Measurements from ENCODE around the gene ZBTB7C.

Gene ZBTB7C

GRCh38 chr18:48098538-48098937 lies 310.6 kb downstream of the ZBTB7C start:
- Histone ChIP-seq H3F3A (ENCODE audit: insufficient read depth) (no peaks in the 10 kb centered on the region), H3K4me3 (ENCODE audit: insufficient read depth, low read length, poor library complexity, severe bottlenecking) (no peak overlapping the region), H2AFZ (ENCODE audit: low read depth, low read length, severe bottlenecking) (no peak overlapping the region), H3K9ac (ENCODE audit: low read length) (no peak overlapping the region), H3K79me2 (ENCODE audit: insufficient read depth, low read length) (no peaks in the 10 kb centered on the region), H4K20me1 (ENCODE audit: low read depth, low read length) (no peaks in the 10 kb centered on the region), H3K9me3 (ENCODE audit: insufficient read depth, low read length) (no peaks in the 10 kb centered on the region), H3K36me3 (ENCODE audit: low read length) (no peaks in the 10 kb centered on the region), H3K4me2 (ENCODE audit: low read depth, low read length, poor library complexity, severe bottlenecking) (no peak overlapping the region), H3K27ac (ENCODE audit: low read depth, low read length) (no peak overlapping the region), H3K27me3 (ENCODE audit: low read length) (no peaks in the 10 kb centered on the region), H3K9me2 (replicated peaks; ENCODE audit: insufficient read depth, low read length) (no peaks in the 10 kb centered on the region)
- TF ChIP-seq CTCF (IDR thresholded peaks at IDR 0.05; ENCODE audit: insufficient read depth, low read length, poor library complexity, severe bottlenecking) (no peak), EZH2phosphoT487 (conservative IDR thresholded peaks at IDR 0.05; ENCODE audit: low read length) (no peak)

- H4K20me1 ChIP-seq (ENCODE audit: low read depth, low read length) = no peaks in the 10 kb centered on the region
- H3K27ac ChIP-seq (ENCODE audit: low read depth, low read length) = no peak overlapping the region
Measured at GRCh38 chr18:48098007-48098406, 311.2 kb downstream of the ZBTB7C start.

GRCh38 chr18:48095726-48096125 lies 313.5 kb downstream of the ZBTB7C start:
- H3K27me3 ChIP-seq (ENCODE audit: low read length) = no peaks in the 10 kb centered on the region
- H3K36me3 ChIP-seq (ENCODE audit: low read length) = no peaks in the 10 kb centered on the region

More at GRCh38 chr18:48098007-48098406, 311.2 kb downstream of the ZBTB7C start:
- Histone ChIP-seq H3F3A (ENCODE audit: insufficient read depth) (no peaks in the 10 kb centered on the region), H3K9me3 (ENCODE audit: insufficient read depth, low read length) (no peaks in the 10 kb centered on the region), H3K27me3 (ENCODE audit: low read length) (no peaks in the 10 kb centered on the region), H3K9ac (ENCODE audit: low read length) (no peak overlapping the region), H3K79me2 (ENCODE audit: insufficient read depth, low read length) (no peaks in the 10 kb centered on the region), H3K4me2 (ENCODE audit: low read depth, low read length, poor library complexity, severe bottlenecking) (no peak overlapping the region), H3K36me3 (ENCODE audit: low read length) (no peaks in the 10 kb centered on the region), H3K9me2 (replicated peaks; ENCODE audit: insufficient read depth, low read length) (no peaks in the 10 kb centered on the region), H3K4me3 (ENCODE audit: insufficient read depth, low read length, poor library complexity, severe bottlenecking) (no peak overlapping the region), H2AFZ (ENCODE audit: low read depth, low read length, severe bottlenecking) (no peak overlapping the region)
- TF ChIP-seq EZH2phosphoT487 (conservative IDR thresholded peaks at IDR 0.05; ENCODE audit: low read length) (no peak), CTCF (IDR thresholded peaks at IDR 0.05; ENCODE audit: insufficient read depth, low read length, poor library complexity, severe bottlenecking) (no peak)

GRCh38 chr18:48093104-48093503 lies 316.1 kb downstream of the ZBTB7C start:
- Histone ChIP-seq H3K36me3 (ENCODE audit: low read length) (no peaks in the 10 kb centered on the region), H3K27me3 (ENCODE audit: low read length) (no peaks in the 10 kb centered on the region), H2AFZ (ENCODE audit: low read depth, low read length, severe bottlenecking) (no peak overlapping the region), H3K79me2 (ENCODE audit: insufficient read depth, low read length) (no peaks in the 10 kb centered on the region), H3K4me2 (ENCODE audit: low read depth, low read length, poor library complexity, severe bottlenecking) (no peak overlapping the region), H3K4me3 (ENCODE audit: insufficient read depth, low read length, poor library complexity, severe bottlenecking) (no peak overlapping the region), H3K9me3 (ENCODE audit: insufficient read depth, low read length) (no peaks in the 10 kb centered on the region), H3K27ac (ENCODE audit: low read depth, low read length) (no peak overlapping the region), H4K20me1 (ENCODE audit: low read depth, low read length) (no peaks in the 10 kb centered on the region), H3K9me2 (replicated peaks; ENCODE audit: insufficient read depth, low read length) (no peaks in the 10 kb centered on the region), H3K9ac (ENCODE audit: low read length) (no peak overlapping the region), H3F3A (ENCODE audit: insufficient read depth) (no peaks in the 10 kb centered on the region)
- TF ChIP-seq EZH2phosphoT487 (conservative IDR thresholded peaks at IDR 0.05; ENCODE audit: low read length) = no peak
- no peak for TF ChIP-seq CTCF (IDR thresholded peaks at IDR 0.05; ENCODE audit: insufficient read depth, low read length, poor library complexity, severe bottlenecking)

More at GRCh38 chr18:48095726-48096125, 313.5 kb downstream of the ZBTB7C start:
- H3K9me3 ChIP-seq (ENCODE audit: insufficient read depth, low read length) = no peaks in the 10 kb centered on the region
- H3K4me3 ChIP-seq (ENCODE audit: insufficient read depth, low read length, poor library complexity, severe bottlenecking) = no peak overlapping the region
- no peak overlapping the region for H3K4me2 ChIP-seq (ENCODE audit: low read depth, low read length, poor library complexity, severe bottlenecking)
- no peaks in the 10 kb centered on the region for H3K9me2 ChIP-seq (replicated peaks; ENCODE audit: insufficient read depth, low read length)
- H3F3A ChIP-seq (ENCODE audit: insufficient read depth) = no peaks in the 10 kb centered on the region
- no peak for TF ChIP-seq EZH2phosphoT487 (conservative IDR thresholded peaks at IDR 0.05; ENCODE audit: low read length)
- H4K20me1 ChIP-seq (ENCODE audit: low read depth, low read length) = no peaks in the 10 kb centered on the region
- H3K27ac ChIP-seq (ENCODE audit: low read depth, low read length) = no peak overlapping the region
- H3K9ac ChIP-seq (ENCODE audit: low read length) = no peak overlapping the region
- no peak overlapping the region for H2AFZ ChIP-seq (ENCODE audit: low read depth, low read length, severe bottlenecking)
- no peaks in the 10 kb centered on the region for H3K79me2 ChIP-seq (ENCODE audit: insufficient read depth, low read length)

Data from SU-DHL-6 (cell line).